KMS-11 (cell line): Measurements from ENCODE around the gene SPOPL.
"Not testable (repeated sequence)": the region's sequence is repeated elsewhere in the genome, so short reads cannot be mapped to it uniquely, and the experiment has no call there.

ENCODE experiments used
- H2AFZ ChIP-seq: fragments of 200-600 bp; sonication (generic); 2 replicates; pipeline ENCODE4 v1.6.1; 2016; ENCODE audit warnings: antibody characterized with exemption, mixed run types, low read depth
- H3K27ac ChIP-seq: fragments of 200-600 bp; sonication (generic); 2 replicates; pipeline ENCODE4 v1.6.1; 2016; ENCODE audit warnings: mild to moderate bottlenecking, mixed run types
- H3K27me3 ChIP-seq: fragments of 200-600 bp; sonication (generic); 2 replicates; pipeline ENCODE4 v1.6.1; 2017; ENCODE audit warnings: mild to moderate bottlenecking, low read depth, mixed run types, moderate library complexity; ENCODE audit not compliant: insufficient read depth
- H3K36me3 ChIP-seq: fragments of 200-600 bp; sonication (generic); 2 replicates; pipeline ENCODE4 v1.6.1; 2017; ENCODE audit warnings: mild to moderate bottlenecking, mixed run types; ENCODE audit not compliant: insufficient read depth
- H3K4me1 ChIP-seq: fragments of 200-600 bp; sonication (generic); 2 replicates; pipeline ENCODE4 v1.6.1; 2016; ENCODE audit warnings: mild to moderate bottlenecking, low read depth, mixed run types; ENCODE audit not compliant: poor library complexity, severe bottlenecking
- H3K4me2 ChIP-seq: fragments of 200-600 bp; sonication (generic); 2 replicates; pipeline ENCODE4 v1.7.0; 2016; ENCODE audit warnings: mild to moderate bottlenecking, mixed run types
- H3K4me3 ChIP-seq: fragments of 200-600 bp; sonication (generic); IDR thresholded peaks from 2 replicates; pipeline ENCODE4 v1.6.1; 2017; ENCODE audit warnings: low read depth, low read length, mixed read lengths; ENCODE audit not compliant: insufficient read depth
- H3K79me2 ChIP-seq: fragments of 200-600 bp; sonication (generic); 2 replicates; pipeline ENCODE4 v1.6.1; 2016; ENCODE audit warnings: low read depth, mixed run types; ENCODE audit not compliant: insufficient read depth
- H3K9ac ChIP-seq: fragments of 200-600 bp; sonication (generic); 2 replicates; pipeline ENCODE4 v1.6.1; 2016; ENCODE audit warnings: mild to moderate bottlenecking, mixed run types
- H4K20me1 ChIP-seq: fragments of 200-600 bp; sonication (generic); 2 replicates; pipeline ENCODE4 v1.6.1; 2016; ENCODE audit warnings: mild to moderate bottlenecking, mixed run types; ENCODE audit not compliant: insufficient read depth
- CTCF ChIP-seq: fragments of 200-600 bp; sonication (generic); conservative IDR thresholded peaks from 2 replicates; pipeline ENCODE4 v1.6.1; 2017; ENCODE audit warnings: low read depth, mild to moderate bottlenecking, antibody characterized with exemption, low read length, moderate library complexity, mixed read lengths

Gene SPOPL

GRCh38 chr2:138455275-138455674 lies 46.3 kb upstream of the SPOPL start:
- Histone ChIP-seq H3K4me1 (no peaks in the 10 kb centered on the region), H3K9ac (no peak overlapping the region), H3K36me3 (no peaks in the 10 kb centered on the region), H3K4me2 (no peak overlapping the region), H3K4me3 (no peak overlapping the region), H3K27me3 (no peaks in the 10 kb centered on the region), H4K20me1 (no peaks in the 10 kb centered on the region), H3K27ac (no peak overlapping the region), H3K79me2 (no peaks in the 10 kb centered on the region), H2AFZ (no peak overlapping the region)
- TF ChIP-seq CTCF, result no peak

DNA sequence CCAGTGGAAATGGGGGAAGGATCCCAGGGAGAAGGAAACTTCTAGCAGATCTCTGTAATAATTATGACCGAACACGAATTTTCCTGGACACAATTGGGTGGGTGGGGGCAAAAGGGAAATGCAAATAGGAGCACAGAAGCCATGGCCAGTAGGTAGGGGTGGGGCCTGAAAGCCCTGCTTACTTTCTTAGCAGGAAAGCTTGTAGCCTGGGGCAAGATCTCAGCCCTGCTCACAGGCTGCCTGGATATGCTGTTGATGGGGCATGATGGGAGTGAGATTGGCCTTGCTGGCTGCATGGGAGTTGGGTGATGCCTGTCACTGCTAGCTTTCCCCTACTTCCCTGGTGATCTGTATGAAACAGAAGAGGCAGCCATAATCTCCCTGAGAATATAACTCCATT lies 45.9 kb upstream of the SPOPL start:
- no peaks in the 10 kb centered on the region for H3K4me1 ChIP-seq
- no peak overlapping the region for H3K4me3 ChIP-seq
- no peak overlapping the region for H2AFZ ChIP-seq
- H3K36me3 ChIP-seq, result no peaks in the 10 kb centered on the region
- no peaks in the 10 kb centered on the region for H3K27me3 ChIP-seq
- H3K79me2 ChIP-seq, result no peaks in the 10 kb centered on the region
- no peaks in the 10 kb centered on the region for H4K20me1 ChIP-seq
- no peak overlapping the region for H3K9ac ChIP-seq
- no peak for TF ChIP-seq CTCF
- no peak overlapping the region for H3K4me2 ChIP-seq
- no peak overlapping the region for H3K27ac ChIP-seq

DNA sequence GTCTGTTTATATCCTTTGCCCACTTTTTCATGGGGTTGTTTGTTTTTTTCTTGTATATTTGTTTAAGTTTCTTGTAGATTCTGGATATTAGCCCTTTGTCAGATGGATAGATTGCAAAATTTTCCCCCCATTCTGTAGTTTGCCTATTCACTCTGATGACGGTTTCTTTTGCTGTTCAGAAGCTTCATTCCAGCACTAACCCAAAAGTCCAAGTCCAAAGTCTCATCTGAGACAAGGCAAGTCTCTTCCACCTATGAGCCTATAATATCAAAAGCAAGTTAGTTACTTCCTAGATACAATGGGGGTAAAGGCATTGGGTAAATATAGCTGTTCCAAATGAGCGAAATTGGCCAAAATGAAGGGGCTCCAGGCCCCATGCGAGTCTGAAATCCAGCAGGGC lies 38.9 kb upstream of the SPOPL start:
- H3K36me3 ChIP-seq, H3K9ac ChIP-seq, H4K20me1 ChIP-seq, H3K4me3 ChIP-seq, H3K27ac ChIP-seq, H3K4me1 ChIP-seq, H3K27me3 ChIP-seq, H3K79me2 ChIP-seq, H3K4me2 ChIP-seq, H2AFZ ChIP-seq: not testable (repeated sequence)

- no peaks in the 10 kb centered on the region for H3K79me2 ChIP-seq
- H3K4me1 ChIP-seq, result no peaks in the 10 kb centered on the region
- no peak for TF ChIP-seq CTCF
- H3K36me3 ChIP-seq, result no peaks in the 10 kb centered on the region
- no peaks in the 10 kb centered on the region for H3K27me3 ChIP-seq
- no peak overlapping the region for H3K4me3 ChIP-seq
- no peak overlapping the region for H3K4me2 ChIP-seq
- no peak overlapping the region for H3K9ac ChIP-seq
- no peak overlapping the region for H3K27ac ChIP-seq
- no peaks in the 10 kb centered on the region for H4K20me1 ChIP-seq
- H2AFZ ChIP-seq, result no peak overlapping the region
Measured at GRCh38 chr2:138468617-138469016, 33.0 kb upstream of the SPOPL start.

- Histone ChIP-seq H3K79me2 (no peaks in the 10 kb centered on the region), H3K4me2 (no peak overlapping the region), H3K27ac (no peak overlapping the region), H4K20me1 (no peaks in the 10 kb centered on the region), H2AFZ (no peak overlapping the region), H3K4me3 (no peak overlapping the region), H3K36me3 (no peaks in the 10 kb centered on the region), H3K27me3 (no peaks in the 10 kb centered on the region), H3K4me1 (no peaks in the 10 kb centered on the region), H3K9ac (no peak overlapping the region)
- TF ChIP-seq CTCF, result no peak
Measured at GRCh38 chr2:138469411-138469810, 32.2 kb upstream of the SPOPL start.
